HL-60 (cell line): ENCODE measurements around the gene PAWR.

Source experiments
- DNase-seq, 2 experiments: peaks; one replicate each; pipeline ENCODE4 v3.0.0-alpha.2; 2010 to 2020; ENCODE audit warnings: low read depth in 1 of 2, low spot score in 1 of 2
- H3K27ac ChIP-seq: fragments of 250-450 bp; sonication (Bioruptor Pico); replicated peaks from 2 replicates; pipeline ENCODE4 v1.5.1; 2020; ENCODE audit warnings: mild to moderate bottlenecking, moderate library complexity
- H3K27me3 ChIP-seq: fragments of 250-450 bp; sonication (Bioruptor Pico); 2 replicates; pipeline ENCODE4 v1.5.1; 2021; ENCODE audit warnings: mild to moderate bottlenecking, moderate library complexity; ENCODE audit not compliant: insufficient read depth, poor library complexity, severe bottlenecking
- H3K4me3 ChIP-seq: replicated peaks from 2 replicates; pipeline ENCODE4 v1.5.1; 2011; ENCODE audit warnings: mild to moderate bottlenecking, control low read depth, low read length; ENCODE audit not compliant: insufficient read depth
- GABPA ChIP-seq: IDR thresholded peaks from 2 replicates; pipeline ENCODE4 v1.6.1; 2012; ENCODE audit warnings: low read depth
- POLR2AphosphoS5 ChIP-seq: IDR thresholded peaks from 2 replicates; pipeline ENCODE4 v1.6.1; 2012; ENCODE audit warnings: low read depth
- REST ChIP-seq: IDR thresholded peaks from 2 replicates; pipeline ENCODE4 v1.6.1; 2012; ENCODE audit warnings: low read depth; ENCODE audit not compliant: insufficient replicate concordance
- SPI1 ChIP-seq: IDR thresholded peaks from 2 replicates; pipeline ENCODE4 v1.6.1; 2012; ENCODE audit warnings: low read depth, mild to moderate bottlenecking, borderline replicate concordance
- TF ChIP-seq, protein P1 (sequence below): IDR thresholded peaks from one replicate; pipeline ENCODE4 v1.5.1; 2011; ENCODE audit warnings: low read length, control low read depth, inconsistent platforms; ENCODE audit not compliant: insufficient read depth

The PAWR gene

DNA sequence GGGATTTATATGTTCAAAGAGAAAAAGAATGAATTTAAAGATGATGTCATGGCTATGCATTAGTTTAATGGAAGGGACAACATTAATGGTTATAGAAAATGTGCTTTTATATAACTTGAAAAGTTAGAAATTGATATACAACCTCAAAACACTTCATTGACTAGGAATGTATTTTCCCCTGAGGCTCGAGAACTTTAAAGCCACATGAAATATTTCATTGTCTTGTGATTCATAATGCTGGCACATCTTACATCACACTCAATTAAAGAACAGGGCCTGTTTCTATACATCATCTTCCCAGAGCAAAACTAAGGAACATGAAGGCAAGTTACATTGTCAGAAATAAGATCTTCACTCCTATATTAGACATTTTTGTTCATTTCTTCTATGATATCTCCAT lies 35.2 kb upstream of the PAWR start:
- no peak for DNase-seq
- no peaks in the 10 kb centered on the region for H3K27me3 ChIP-seq
- TF ChIP-seq POLR2AphosphoS5, result no peak
- H3K4me3 ChIP-seq, result no peak overlapping the region
- no peak overlapping the region for H3K27ac ChIP-seq

GRCh38 chr12:79717006-79717405 lies 26.2 kb upstream of the PAWR start:
- no peak overlapping the region for H3K27ac ChIP-seq

DNA sequence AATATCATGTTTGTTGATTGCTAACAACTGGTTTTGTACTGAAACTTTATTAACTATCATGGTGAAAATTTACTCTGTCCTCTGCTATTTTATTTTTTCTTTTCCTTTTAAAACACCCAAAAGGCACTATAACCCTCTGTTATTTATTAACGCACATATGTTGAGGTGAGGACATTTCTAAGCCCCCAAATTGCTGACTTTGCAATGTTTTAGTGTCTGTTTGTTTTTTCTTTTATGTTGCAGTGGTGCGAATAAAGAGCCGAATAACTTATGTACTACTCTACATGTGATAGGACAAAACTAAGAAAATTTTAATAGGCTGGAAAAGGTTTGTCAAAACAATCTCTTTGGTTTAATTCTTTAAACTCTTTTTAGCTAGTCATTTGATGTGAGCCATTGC lies 24.5 kb upstream of the PAWR start:
- no peak for TF ChIP-seq SPI1
- TF ChIP-seq POLR2AphosphoS5, result no peak
- TF ChIP-seq GABPA, result no peak
- TF ChIP-seq REST, result no peak
- TF ChIP-seq, protein P1, sequence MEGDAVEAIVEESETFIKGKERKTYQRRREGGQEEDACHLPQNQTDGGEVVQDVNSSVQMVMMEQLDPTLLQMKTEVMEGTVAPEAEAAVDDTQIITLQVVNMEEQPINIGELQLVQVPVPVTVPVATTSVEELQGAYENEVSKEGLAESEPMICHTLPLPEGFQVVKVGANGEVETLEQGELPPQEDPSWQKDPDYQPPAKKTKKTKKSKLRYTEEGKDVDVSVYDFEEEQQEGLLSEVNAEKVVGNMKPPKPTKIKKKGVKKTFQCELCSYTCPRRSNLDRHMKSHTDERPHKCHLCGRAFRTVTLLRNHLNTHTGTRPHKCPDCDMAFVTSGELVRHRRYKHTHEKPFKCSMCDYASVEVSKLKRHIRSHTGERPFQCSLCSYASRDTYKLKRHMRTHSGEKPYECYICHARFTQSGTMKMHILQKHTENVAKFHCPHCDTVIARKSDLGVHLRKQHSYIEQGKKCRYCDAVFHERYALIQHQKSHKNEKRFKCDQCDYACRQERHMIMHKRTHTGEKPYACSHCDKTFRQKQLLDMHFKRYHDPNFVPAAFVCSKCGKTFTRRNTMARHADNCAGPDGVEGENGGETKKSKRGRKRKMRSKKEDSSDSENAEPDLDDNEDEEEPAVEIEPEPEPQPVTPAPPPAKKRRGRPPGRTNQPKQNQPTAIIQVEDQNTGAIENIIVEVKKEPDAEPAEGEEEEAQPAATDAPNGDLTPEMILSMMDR, result no peak
- no peak overlapping the region for H3K4me3 ChIP-seq
- DNase-seq, result no peak
- no peak overlapping the region for H3K27ac ChIP-seq
- H3K27me3 ChIP-seq, result no peaks in the 10 kb centered on the region

More at GRCh38 chr12:79717006-79717405, 26.2 kb upstream of the PAWR start:
- Histone ChIP-seq H3K27me3 (no peaks in the 10 kb centered on the region), H3K4me3 (no peak overlapping the region)
- no peak for DNase-seq
- TF ChIP-seq GABPA (no peak), SPI1 (no peak), REST (no peak), POLR2AphosphoS5 (no peak)
- TF ChIP-seq, protein P1, result no peak

- H3K27ac ChIP-seq, result no peak overlapping the region
- DNase-seq, result no peak
- TF ChIP-seq GABPA (no peak), REST (no peak), SPI1 (no peak), POLR2AphosphoS5 (no peak)
- TF ChIP-seq, protein P1, result no peak
- no peak overlapping the region for H3K4me3 ChIP-seq
- no peaks in the 10 kb centered on the region for H3K27me3 ChIP-seq
Measured at GRCh38 chr12:79710707-79711483, 20.1 kb upstream of the PAWR start.
